HepG2 (cell line): ENCODE data around the gene DNASE2. TPM values are rescaled to one million over a fixed set of nuclear protein-coding genes. Genes with fewer than 3 reads are reported as not detected.

Source experiments
- AGO2 ChIP-seq: fragments of 200-400 bp; formaldehyde crosslinking; optimal IDR thresholded peaks from 2 replicates; pipeline ENCODE3; 2017; ENCODE audit warnings: mild to moderate bottlenecking, low read depth, low read length, moderate library complexity
- CAMTA2 ChIP-seq: sonication (generic); formaldehyde crosslinking; IDR thresholded peaks from 2 replicates; pipeline ENCODE4 v1.4.0; 2020; ENCODE audit warnings: mild to moderate bottlenecking, missing genetic modification reagents, borderline replicate concordance
- CBX1 ChIP-seq: IDR thresholded peaks from one replicate; pipeline ENCODE4 v1.6.1; 2016; ENCODE audit warnings: antibody characterized with exemption, low read depth
- DR1 ChIP-seq: sonication (generic); formaldehyde crosslinking; IDR thresholded peaks from 2 replicates; pipeline ENCODE4 v1.8.0; 2021; ENCODE audit warnings: mild to moderate bottlenecking, missing genetic modification reagents, inconsistent platforms
- GATAD2A ChIP-seq: IDR thresholded peaks from 2 replicates; pipeline ENCODE4 v1.6.1; 2016
- HMG20B ChIP-seq: conservative IDR thresholded peaks from 2 replicates; pipeline ENCODE4 v1.6.1; 2016; ENCODE audit warnings: missing genetic modification reagents, missing compliant biosample characterization
- HMGA1 ChIP-seq: sonication (generic); formaldehyde crosslinking; conservative IDR thresholded peaks from 2 replicates; pipeline ENCODE4 v1.4.0; 2020; ENCODE audit warnings: missing genetic modification reagents
- ISX ChIP-seq: sonication (generic); formaldehyde crosslinking; conservative IDR thresholded peaks from 2 replicates; pipeline ENCODE4 v1.5.0; 2020; ENCODE audit warnings: missing genetic modification reagents
- MZF1 ChIP-seq: sonication (generic); formaldehyde crosslinking; IDR thresholded peaks from 2 replicates; pipeline ENCODE4 v1.8.1; 2023; ENCODE audit warnings: mild to moderate bottlenecking, missing genetic modification reagents, borderline replicate concordance
- RFX5 ChIP-seq: IDR thresholded peaks from 2 replicates; pipeline ENCODE4 v1.6.1; 2011; ENCODE audit warnings: low read depth, low read length, improper control_type of control experiment
- SP5 ChIP-seq: IDR thresholded peaks from 2 replicates; pipeline ENCODE4 v1.6.1; 2016; ENCODE audit warnings: low read depth, borderline replicate concordance
- TP53 ChIP-seq: sonication (generic); formaldehyde crosslinking; conservative IDR thresholded peaks from 2 replicates; pipeline ENCODE4 v1.4.0; 2020; ENCODE audit warnings: missing genetic modification reagents
- ZBTB37 ChIP-seq: sonication (generic); formaldehyde crosslinking; IDR thresholded peaks from 2 replicates; pipeline ENCODE4 v1.4.0; 2020; ENCODE audit warnings: mild to moderate bottlenecking, missing genetic modification reagents
- ZBTB42 ChIP-seq: sonication (generic); formaldehyde crosslinking; IDR thresholded peaks from 2 replicates; pipeline ENCODE4 v1.5.0; 2020; ENCODE audit warnings: mild to moderate bottlenecking, missing genetic modification reagents
- ZBTB49 ChIP-seq: sonication (generic); formaldehyde crosslinking; IDR thresholded peaks from 2 replicates; pipeline ENCODE4 v1.4.0; 2020; ENCODE audit warnings: missing genetic modification reagents, borderline replicate concordance
- ZFAT ChIP-seq: sonication (generic); formaldehyde crosslinking; conservative IDR thresholded peaks from 2 replicates; pipeline ENCODE4 v1.8.1; 2023; ENCODE audit warnings: missing genetic modification reagents, inconsistent platforms
- ZNF138 ChIP-seq: sonication (generic); formaldehyde crosslinking; IDR thresholded peaks from 2 replicates; pipeline ENCODE4 v1.5.0; 2020; ENCODE audit warnings: mild to moderate bottlenecking, low read depth, missing genetic modification reagents
- ZNF296 ChIP-seq: sonication (generic); formaldehyde crosslinking; conservative IDR thresholded peaks from 2 replicates; pipeline ENCODE4 v1.5.0; 2020; ENCODE audit warnings: mild to moderate bottlenecking, missing genetic modification reagents
- ZNF343 ChIP-seq: sonication (generic); formaldehyde crosslinking; IDR thresholded peaks from 2 replicates; pipeline ENCODE4 v1.4.0; 2020; ENCODE audit warnings: mild to moderate bottlenecking, missing genetic modification reagents
- ZNF431 ChIP-seq: sonication (generic); formaldehyde crosslinking; IDR thresholded peaks from 2 replicates; pipeline ENCODE4 v1.9.0; 2022; ENCODE audit warnings: missing genetic modification reagents, low read depth, mild to moderate bottlenecking, borderline replicate concordance
- ZNF510 ChIP-seq: sonication (generic); formaldehyde crosslinking; IDR thresholded peaks from 2 replicates; pipeline ENCODE4 v1.4.0; 2020; ENCODE audit warnings: low read depth, mild to moderate bottlenecking, missing genetic modification reagents
- ZNF530 ChIP-seq: sonication (generic); formaldehyde crosslinking; IDR thresholded peaks from 2 replicates; pipeline ENCODE4 v1.5.0; 2020; ENCODE audit warnings: low read depth, mild to moderate bottlenecking, missing genetic modification reagents
- ZNF543 ChIP-seq: sonication (generic); formaldehyde crosslinking; IDR thresholded peaks from 2 replicates; pipeline ENCODE4 v1.4.0; 2020; ENCODE audit warnings: mild to moderate bottlenecking, missing genetic modification reagents
- ZNF639 ChIP-seq: conservative IDR thresholded peaks from 2 replicates; pipeline ENCODE4 v1.6.1; 2018; ENCODE audit warnings: missing genetic modification reagents
- ZNF777 ChIP-seq: sonication (generic); formaldehyde crosslinking; IDR thresholded peaks from 2 replicates; pipeline ENCODE4 v1.4.0; 2020; ENCODE audit warnings: missing genetic modification reagents
- ZNF839 ChIP-seq: sonication (generic); formaldehyde crosslinking; IDR thresholded peaks from 2 replicates; pipeline ENCODE4 v1.4.0; 2020; ENCODE audit warnings: missing genetic modification reagents, mild to moderate bottlenecking, borderline replicate concordance
- ZNF850 ChIP-seq: sonication (generic); formaldehyde crosslinking; conservative IDR thresholded peaks from 2 replicates; pipeline ENCODE4 v1.9.0; 2021; ENCODE audit warnings: mild to moderate bottlenecking, missing genetic modification reagents
- polyA plus RNA-seq, 8 experiments: library from polyadenylated mRNA; depleted of rRNA in 3 of 8; stranded (reverse) in 7 of 8; unstranded in 1 of 8; fragments of >200 nt; fragmentation: Illumina TruSeq in 4 of 8; extraction: Trizol in 4 of 8; gene quantifications; 2 replicates each; pipeline versions ENCODE4 v1.2.1 to v1.2.3, GENCODE V29; 2011 to 2016; ENCODE audit warnings: low read depth in 4 of 8, missing spikeins in 1 of 8, mixed read lengths in 1 of 8; ENCODE audit not compliant: insufficient read depth in 1 of 8
- total RNA-seq, 5 experiments: library from RNA; depleted of rRNA; stranded (reverse); fragments of >200 nt; fragmentation: Illumina TruSeq; extraction: Trizol; gene quantifications; 2 replicates each; pipeline ENCODE4 v1.2.3, GENCODE V29; 2016; ENCODE audit warnings: low read depth in 1 of 5

Gene DNASE2
- total and polyA plus RNA-seq, 2 of the 13 experiments (the other 11 are each of a cell fraction or from before 2014, with no cell fraction given): 7.5 to 16.2 TPM

GRCh38 chr19:12864721-12865715 lies 16.2 kb downstream of the DNASE2 start (continued):
- TF ChIP-seq ZBTB49: no peak
- TF ChIP-seq ZNF639 (CRISPR knock-in tag): no peak
- TF ChIP-seq HMGA1 (CRISPR knock-in tag): no peak
- no peak for TF ChIP-seq ZNF138 (CRISPR knock-in tag)
- TF ChIP-seq ZBTB37 (CRISPR knock-in tag): no peak
- no peak for TF ChIP-seq ZNF850
- TF ChIP-seq ZFAT (CRISPR knock-in tag): no peak
- no peak for TF ChIP-seq SP5 (CRISPR knock-in tag)
- TF ChIP-seq ZNF431 (CRISPR knock-in tag): no peak
- no peak for TF ChIP-seq TP53 (CRISPR knock-in tag)
- TF ChIP-seq ZNF839: no peak
- TF ChIP-seq ZNF530 (CRISPR knock-in tag): no peak
- no peak for TF ChIP-seq CBX1
- no peak for TF ChIP-seq RFX5
- peak; percentile 71 for TF ChIP-seq GATAD2A (CRISPR knock-in tag)
- TF ChIP-seq MZF1 (CRISPR knock-in tag): no peak
- no peak; the same call in 1 of the 2 replicates for TF ChIP-seq DR1
- 0 out of 2 replicates have a peak, but pooled peaks have one; percentile 19 for TF ChIP-seq ZNF343 (CRISPR knock-in tag)
- TF ChIP-seq AGO2: no peak
- no peak for TF ChIP-seq ZNF543 (CRISPR knock-in tag)
- no peak for TF ChIP-seq CAMTA2 (CRISPR knock-in tag)
- TF ChIP-seq HMG20B: no peak
- TF ChIP-seq ZBTB42 (CRISPR knock-in tag): no peak
- TF ChIP-seq ZNF296 (CRISPR knock-in tag): no peak
- TF ChIP-seq ISX (CRISPR knock-in tag): no peak
- no peak for TF ChIP-seq ZNF510 (CRISPR knock-in tag)
- peak; percentile 81 for TF ChIP-seq ZNF777
